ENCODE results near the gene NCF4.

NCF4 gene

GRCh38 chr22:36863979-36864378 is 3.2 kb downstream of the NCF4 start:
- no peak for DNase-seq (ENCODE audit: extremely low read depth in 1 of 2, low read depth in 1 of 2)

GRCh38 chr22:36864454-36865215 is 3.8 kb downstream of the NCF4 start:
- DNase-seq (ENCODE audit: extremely low read depth in 1 of 2, low read depth in 1 of 2), result no peak

- DNase-seq (ENCODE audit: extremely low read depth in 1 of 2, low read depth in 1 of 2), result no peak
These were observed 4.5 kb downstream of the NCF4 start for GRCh38 chr22:36865346-36865745.

GRCh38 chr22:36867695-36868094 is 6.9 kb downstream of the NCF4 start:
- DNase-seq (ENCODE audit: extremely low read depth in 1 of 2, low read depth in 1 of 2), result no peak

GRCh38 chr22:36868546-36869181 is 7.9 kb downstream of the NCF4 start:
- no peak for DNase-seq (ENCODE audit: extremely low read depth in 1 of 2, low read depth in 1 of 2)

GRCh38 chr22:36870250-36870649 is 9.4 kb downstream of the NCF4 start:
- no peak for DNase-seq (ENCODE audit: extremely low read depth in 1 of 2, low read depth in 1 of 2)

GRCh38 chr22:36871669-36872081 is 10.9 kb downstream of the NCF4 start:
- no peak for DNase-seq (ENCODE audit: extremely low read depth in 1 of 2, low read depth in 1 of 2)

- DNase-seq (ENCODE audit: extremely low read depth in 1 of 2, low read depth in 1 of 2), result no peak
These were observed 11.3 kb downstream of the NCF4 start for GRCh38 chr22:36872084-36872483.

GRCh38 chr22:36872866-36873498 is 12.2 kb downstream of the NCF4 start:
- no peak for DNase-seq (ENCODE audit: extremely low read depth in 1 of 2, low read depth in 1 of 2)

- no peak for DNase-seq (ENCODE audit: extremely low read depth in 1 of 2, low read depth in 1 of 2)
These were observed 13.0 kb downstream of the NCF4 start for GRCh38 chr22:36873614-36874308.

GRCh38 chr22:36874309-36874696 is 13.5 kb downstream of the NCF4 start:
- no peak for DNase-seq (ENCODE audit: extremely low read depth in 1 of 2, low read depth in 1 of 2)

- DNase-seq (ENCODE audit: extremely low read depth in 1 of 2, low read depth in 1 of 2), result no peak
These were observed 13.9 kb downstream of the NCF4 start for GRCh38 chr22:36874736-36875135.

GRCh38 chr22:36875741-36876140 is 14.9 kb downstream of the NCF4 start:
- no peak for DNase-seq (ENCODE audit: extremely low read depth in 1 of 2, low read depth in 1 of 2)

GRCh38 chr22:36879775-36880174 is 19.0 kb downstream of the NCF4 start:
- DNase-seq (ENCODE audit: extremely low read depth in 1 of 2, low read depth in 1 of 2), result no peak

- DNase-seq (ENCODE audit: extremely low read depth in 1 of 2, low read depth in 1 of 2), result no peak
These were observed 20.9 kb downstream of the NCF4 start for GRCh38 chr22:36881504-36882245.

- no peak for DNase-seq (ENCODE audit: extremely low read depth in 1 of 2, low read depth in 1 of 2)
These were observed 23.7 kb downstream of the NCF4 start for GRCh38 chr22:36884349-36885158.

GRCh38 chr22:36885474-36885873 is 24.7 kb downstream of the NCF4 start:
- DNase-seq (ENCODE audit: extremely low read depth in 1 of 2, low read depth in 1 of 2), result no peak

GRCh38 chr22:36886016-36886415 is 25.2 kb downstream of the NCF4 start:
- no peak for DNase-seq (ENCODE audit: extremely low read depth in 1 of 2, low read depth in 1 of 2)

GRCh38 chr22:36887162-36887561 is 26.4 kb downstream of the NCF4 start:
- no peak for DNase-seq (ENCODE audit: extremely low read depth in 1 of 2, low read depth in 1 of 2)

GRCh38 chr22:36891646-36892045 is 30.8 kb downstream of the NCF4 start:
- no peak for DNase-seq (ENCODE audit: extremely low read depth in 1 of 2, low read depth in 1 of 2)

Measured in activated CD8-positive, alpha-beta memory T cell treated with anti-CD3 and anti-CD28 coated beads for 1 hour (primary cell).